Astrocyte of the cerebellum (primary cell): ENCODE results near the gene SF1.

Experiments used
- DNase-seq: peaks from one replicate; pipeline ENCODE4 v3.0.0-alpha.2; 2011; ENCODE audit warnings: low read depth
- H3K4me3 ChIP-seq: 2 replicates; pipeline ENCODE4 v1.5.1; 2011; ENCODE audit warnings: mild to moderate bottlenecking, low read depth, low read length, moderate library complexity
- in situ Hi-C: cut with HindIII; loops from 2 replicates; pipeline ENCODE4 v1.10.0; 2017; ENCODE audit warnings: low sequenced_read_pairs
- TF ChIP-seq, protein P1 (sequence below): IDR thresholded peaks from 2 replicates; pipeline ENCODE4 v1.5.1; 2012; ENCODE audit warnings: low read length, low read depth, moderate library complexity, mild to moderate bottlenecking; ENCODE audit errors: missing control alignments

Gene SF1

GRCh38 chr11:64777449-64778222 is 706 bp downstream of the SF1 start:
- DNase-seq, result peak; percentile 66
- H3K4me3 ChIP-seq, result peak overlapping the region; percentile 64
- in situ Hi-C loops, result loop anchor here (10.0 kb wide), 1 partner anchor 63 kb away; no protein-coding TSS in a partner anchor
- TF ChIP-seq, protein P1, sequence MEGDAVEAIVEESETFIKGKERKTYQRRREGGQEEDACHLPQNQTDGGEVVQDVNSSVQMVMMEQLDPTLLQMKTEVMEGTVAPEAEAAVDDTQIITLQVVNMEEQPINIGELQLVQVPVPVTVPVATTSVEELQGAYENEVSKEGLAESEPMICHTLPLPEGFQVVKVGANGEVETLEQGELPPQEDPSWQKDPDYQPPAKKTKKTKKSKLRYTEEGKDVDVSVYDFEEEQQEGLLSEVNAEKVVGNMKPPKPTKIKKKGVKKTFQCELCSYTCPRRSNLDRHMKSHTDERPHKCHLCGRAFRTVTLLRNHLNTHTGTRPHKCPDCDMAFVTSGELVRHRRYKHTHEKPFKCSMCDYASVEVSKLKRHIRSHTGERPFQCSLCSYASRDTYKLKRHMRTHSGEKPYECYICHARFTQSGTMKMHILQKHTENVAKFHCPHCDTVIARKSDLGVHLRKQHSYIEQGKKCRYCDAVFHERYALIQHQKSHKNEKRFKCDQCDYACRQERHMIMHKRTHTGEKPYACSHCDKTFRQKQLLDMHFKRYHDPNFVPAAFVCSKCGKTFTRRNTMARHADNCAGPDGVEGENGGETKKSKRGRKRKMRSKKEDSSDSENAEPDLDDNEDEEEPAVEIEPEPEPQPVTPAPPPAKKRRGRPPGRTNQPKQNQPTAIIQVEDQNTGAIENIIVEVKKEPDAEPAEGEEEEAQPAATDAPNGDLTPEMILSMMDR, result no peak

DNA sequence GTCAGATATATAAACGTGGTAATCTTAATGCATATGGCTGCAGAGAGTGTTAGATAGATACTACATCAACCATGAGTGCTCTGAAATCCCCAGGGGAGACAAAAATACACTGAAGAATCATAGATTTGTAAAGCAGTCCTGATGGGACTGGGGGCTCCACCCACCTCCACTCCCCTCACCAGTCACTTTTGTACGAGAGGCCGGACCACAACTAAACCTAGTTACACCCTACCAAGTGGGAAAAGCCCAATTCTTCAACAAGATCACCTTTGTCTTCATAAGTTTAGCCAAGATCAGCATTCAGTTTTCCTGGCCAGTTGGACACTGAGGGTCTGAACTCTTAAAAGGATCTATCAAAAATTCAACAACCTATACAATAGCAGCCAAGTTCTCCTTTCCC is 1.5 kb downstream of the SF1 start:
- TF ChIP-seq, protein P1, result no peak
- H3K4me3 ChIP-seq, result peak overlapping the region; percentile 64
- DNase-seq, result no peak
- in situ Hi-C loops, result loop anchor here (10.0 kb wide), 1 partner anchor 62 kb away; no protein-coding TSS in a partner anchor

DNA sequence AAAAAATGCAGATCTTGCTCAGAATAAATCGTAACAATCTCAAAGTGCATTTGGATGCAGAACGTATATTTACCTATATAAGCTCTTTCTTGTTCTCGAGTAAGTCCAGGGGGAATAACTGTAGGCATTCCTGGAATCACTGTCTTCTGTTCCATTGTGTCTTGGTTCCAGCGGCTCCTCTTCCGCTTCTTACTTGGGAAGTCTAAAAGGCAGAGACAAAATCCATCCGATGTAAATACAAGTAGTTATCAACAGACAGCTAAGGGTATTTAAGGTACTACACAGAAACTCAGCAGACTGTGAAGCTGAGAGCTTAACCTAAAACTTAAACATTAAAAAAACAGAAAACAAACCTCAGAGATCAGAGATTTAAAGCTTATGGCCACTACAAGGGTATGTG is 1.9 kb downstream of the SF1 start:
- TF ChIP-seq, protein P1, result no peak
- in situ Hi-C loops, result loop anchor here (10.0 kb wide), 1 partner anchor 62 kb away; no protein-coding TSS in a partner anchor
- DNase-seq, result no peak
- peak overlapping the region; percentile 64 for H3K4me3 ChIP-seq

DNA sequence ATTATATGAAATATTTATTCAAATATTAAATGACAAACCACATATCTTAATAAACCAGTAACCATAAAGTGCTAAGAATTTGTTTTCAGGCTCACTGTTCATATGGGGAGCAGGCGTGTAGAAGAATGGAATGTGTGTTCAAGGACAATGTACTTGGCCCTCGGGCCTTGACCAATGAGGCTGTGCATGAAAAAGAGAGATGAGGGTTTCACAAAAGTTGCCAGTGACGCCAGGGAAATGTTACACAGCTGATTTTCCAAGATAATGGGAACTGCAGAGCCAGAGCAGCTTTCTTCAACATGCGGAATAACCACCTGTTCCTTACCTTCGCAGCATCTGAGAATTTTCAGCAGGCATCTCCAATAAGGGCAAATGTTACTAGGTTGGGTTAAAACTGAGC is 4.2 kb downstream of the SF1 start:
- TF ChIP-seq, protein P1, result no peak
- no peak overlapping the region for H3K4me3 ChIP-seq
- no peak for DNase-seq

GRCh38 chr11:64772303-64773018 is 5.9 kb downstream of the SF1 start:
- in situ Hi-C loops, result loop anchor here (10.0 to 25.0 kb wide), 2 partner anchors 58 to 90 kb away; no protein-coding TSS in a partner anchor
- TF ChIP-seq, protein P1, result no peak
- DNase-seq, result no peak
- H3K4me3 ChIP-seq, result no peak overlapping the region

More for the DNA sequence above, 4.2 kb downstream of the SF1 start:
- in situ Hi-C loops, result loop anchor here (10.0 to 25.0 kb wide), 2 partner anchors 59 to 88 kb away; no protein-coding TSS in a partner anchor

- no peak for DNase-seq
- H3K4me3 ChIP-seq, result no peak overlapping the region
- TF ChIP-seq, protein P1, result no peak
- in situ Hi-C loops, result loop anchor here (10.0 to 25.0 kb wide), 2 partner anchors 57 to 90 kb away; no protein-coding TSS in a partner anchor
Observed at GRCh38 chr11:64771861-64772260, 6.5 kb downstream of the SF1 start.
